Measurements from ENCODE around the gene PAK5. TPM values are rescaled to one million over a fixed set of nuclear protein-coding genes. Genes with fewer than 3 reads are reported as not detected.

The PAK5 gene
- total RNA-seq, 1 experiment from 2014 or later = not detected

DNA sequence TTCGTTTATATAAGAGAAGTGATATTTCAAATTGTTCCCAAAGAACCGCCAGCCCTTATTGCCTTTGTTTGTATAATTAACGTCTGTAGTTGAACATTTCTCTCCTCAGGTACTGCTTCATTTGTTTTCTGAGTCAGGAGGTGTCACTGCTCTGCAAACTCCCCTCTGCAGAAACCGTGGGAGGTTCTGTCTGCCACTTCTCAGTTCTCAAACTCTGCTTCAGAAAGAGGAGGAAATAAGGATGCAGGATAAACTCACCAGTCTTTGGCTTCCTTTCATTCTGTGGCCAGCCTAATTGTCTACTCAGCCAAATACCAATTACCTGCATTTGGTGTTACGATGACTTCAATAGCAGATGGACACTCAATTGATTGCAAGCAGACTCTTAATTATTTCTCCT, 149.8 kb downstream of the PAK5 start:
- H3K79me2 ChIP-seq (ENCODE audit: low read length) = no peaks in the 10 kb centered on the region
- no peaks in the 10 kb centered on the region for H3K4me1 ChIP-seq (ENCODE audit: low read length)
- no peaks in the 10 kb centered on the region for H3K9me3 ChIP-seq (ENCODE audit: low read length)
- no peaks in the 10 kb centered on the region for H3K9me2 ChIP-seq (replicated peaks; ENCODE audit: insufficient read depth, low read length)
- no peak overlapping the region for H3K4me3 ChIP-seq (ENCODE audit: low read length)
- H4K20me1 ChIP-seq (ENCODE audit: insufficient read depth, low read depth, low read length) = no peaks in the 10 kb centered on the region
- H2AFZ ChIP-seq (ENCODE audit: low read length) = no peak overlapping the region
- no peak for DNase-seq
- H3K36me3 ChIP-seq (ENCODE audit: insufficient read depth, low read length) = no peaks in the 10 kb centered on the region
- H3K4me2 ChIP-seq (ENCODE audit: low read depth, low read length, poor library complexity, severe bottlenecking) = no peak overlapping the region
- H3K27ac ChIP-seq (ENCODE audit: low read length) = no peak overlapping the region
- H3K9ac ChIP-seq (ENCODE audit: low read length) = no peak overlapping the region
- no peaks in the 10 kb centered on the region; the same call in 1 of the 2 replicates for H3K27me3 ChIP-seq (ENCODE audit: low read length)

DNA sequence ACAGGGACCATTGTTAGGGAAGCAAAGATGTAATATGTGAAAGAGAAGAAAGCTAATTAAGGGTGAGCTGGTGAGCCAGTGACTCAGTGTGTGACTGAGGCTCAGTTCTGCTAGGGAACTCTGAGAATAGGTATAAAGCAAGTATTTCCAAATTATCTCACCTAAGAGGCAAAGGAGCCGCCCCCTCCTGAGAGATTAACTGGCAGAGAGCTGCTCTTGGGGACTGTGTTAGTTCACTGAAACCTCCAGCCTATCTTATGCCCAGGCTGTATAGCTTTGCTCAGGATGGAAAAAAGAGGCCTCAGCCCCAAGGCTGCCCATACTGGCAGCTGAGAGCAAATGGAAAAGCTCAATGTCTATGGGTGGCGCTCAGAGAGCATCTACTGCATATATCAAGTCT, 152.0 kb downstream of the PAK5 start:
- no peaks in the 10 kb centered on the region for H3K4me1 ChIP-seq (ENCODE audit: low read length)
- no peak overlapping the region for H3K4me3 ChIP-seq (ENCODE audit: low read length)
- no peaks in the 10 kb centered on the region for H3K79me2 ChIP-seq (ENCODE audit: low read length)
- H3K9ac ChIP-seq (ENCODE audit: low read length) = no peak overlapping the region
- H4K20me1 ChIP-seq (ENCODE audit: insufficient read depth, low read depth, low read length) = no peaks in the 10 kb centered on the region
- H3K27ac ChIP-seq (ENCODE audit: low read length) = no peak overlapping the region
- no peak overlapping the region for H3K4me2 ChIP-seq (ENCODE audit: low read depth, low read length, poor library complexity, severe bottlenecking)
- no peaks in the 10 kb centered on the region; the same call in 1 of the 2 replicates for H3K27me3 ChIP-seq (ENCODE audit: low read length)
- H3K9me3 ChIP-seq (ENCODE audit: low read length) = no peaks in the 10 kb centered on the region
- no peak for DNase-seq
- H3K36me3 ChIP-seq (ENCODE audit: insufficient read depth, low read length) = no peaks in the 10 kb centered on the region
- H2AFZ ChIP-seq (ENCODE audit: low read length) = no peak overlapping the region
- H3K9me2 ChIP-seq (replicated peaks; ENCODE audit: insufficient read depth, low read length) = no peaks in the 10 kb centered on the region

DNA sequence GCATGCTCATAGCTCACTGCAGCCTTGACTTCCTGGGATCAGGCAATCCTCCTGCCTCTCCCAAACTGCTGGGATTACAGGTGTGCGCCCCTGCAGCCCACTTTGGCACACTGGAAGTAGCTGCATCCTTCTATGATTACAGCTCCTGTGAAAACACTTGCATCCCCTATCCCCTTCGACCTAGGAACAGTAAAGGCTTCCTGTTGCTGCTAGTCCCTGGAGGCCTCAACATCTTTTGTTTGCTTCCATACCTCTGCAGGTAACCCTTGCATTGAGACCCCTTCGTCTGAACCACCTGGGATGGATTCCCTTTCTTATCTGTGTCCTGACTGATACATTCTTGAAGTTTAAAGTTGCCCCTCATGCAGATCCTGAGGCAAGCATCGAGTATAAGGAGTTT, 152.4 kb downstream of the PAK5 start:
- H3K9me2 ChIP-seq (replicated peaks; ENCODE audit: insufficient read depth, low read length) = no peaks in the 10 kb centered on the region
- no peaks in the 10 kb centered on the region; the same call in 1 of the 2 replicates for H3K27me3 ChIP-seq (ENCODE audit: low read length)
- H3K9ac ChIP-seq (ENCODE audit: low read length) = no peak overlapping the region
- H3K4me3 ChIP-seq (ENCODE audit: low read length) = no peak overlapping the region
- no peaks in the 10 kb centered on the region for H3K9me3 ChIP-seq (ENCODE audit: low read length)
- no peak for DNase-seq
- H3K4me2 ChIP-seq (ENCODE audit: low read depth, low read length, poor library complexity, severe bottlenecking) = no peak overlapping the region
- H3K79me2 ChIP-seq (ENCODE audit: low read length) = no peaks in the 10 kb centered on the region
- H2AFZ ChIP-seq (ENCODE audit: low read length) = no peak overlapping the region
- no peaks in the 10 kb centered on the region for H4K20me1 ChIP-seq (ENCODE audit: insufficient read depth, low read depth, low read length)
- H3K27ac ChIP-seq (ENCODE audit: low read length) = no peak overlapping the region
- no peaks in the 10 kb centered on the region for H3K4me1 ChIP-seq (ENCODE audit: low read length)
- H3K36me3 ChIP-seq (ENCODE audit: insufficient read depth, low read length) = no peaks in the 10 kb centered on the region

DNA sequence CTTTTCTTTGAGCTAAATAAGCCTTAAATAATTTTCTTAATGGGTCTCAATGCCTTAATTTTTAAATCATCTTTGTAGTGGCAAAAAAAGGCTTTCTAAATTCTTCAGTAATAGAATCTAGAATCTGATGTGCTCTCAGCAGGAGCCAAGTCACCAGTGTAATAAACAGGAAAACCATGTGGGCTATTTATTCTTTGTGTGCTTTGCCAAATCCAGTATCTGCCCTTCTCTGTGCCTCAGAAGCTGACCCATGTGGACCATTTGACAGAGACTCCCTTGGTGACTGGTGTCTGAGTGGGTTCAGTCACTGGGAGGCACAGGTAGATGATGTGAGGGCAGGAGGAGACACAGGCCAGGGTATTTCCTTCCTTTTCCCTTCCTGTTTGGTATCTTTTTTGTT, 152.9 kb downstream of the PAK5 start:
- no peak overlapping the region for H3K27ac ChIP-seq (ENCODE audit: low read length)
- H3K36me3 ChIP-seq (ENCODE audit: insufficient read depth, low read length) = no peaks in the 10 kb centered on the region
- H3K9me3 ChIP-seq (ENCODE audit: low read length) = no peaks in the 10 kb centered on the region
- DNase-seq = no peak
- H3K9ac ChIP-seq (ENCODE audit: low read length) = no peak overlapping the region
- H2AFZ ChIP-seq (ENCODE audit: low read length) = no peak overlapping the region
- no peaks in the 10 kb centered on the region for H3K4me1 ChIP-seq (ENCODE audit: low read length)
- no peaks in the 10 kb centered on the region for H3K27me3 ChIP-seq (ENCODE audit: low read length)
- no peaks in the 10 kb centered on the region for H3K79me2 ChIP-seq (ENCODE audit: low read length)
- H3K4me3 ChIP-seq (ENCODE audit: low read length) = no peak overlapping the region
- H3K4me2 ChIP-seq (ENCODE audit: low read depth, low read length, poor library complexity, severe bottlenecking) = no peak overlapping the region
- H3K9me2 ChIP-seq (replicated peaks; ENCODE audit: insufficient read depth, low read length) = no peaks in the 10 kb centered on the region
- H4K20me1 ChIP-seq (ENCODE audit: insufficient read depth, low read depth, low read length) = no peaks in the 10 kb centered on the region

DNA sequence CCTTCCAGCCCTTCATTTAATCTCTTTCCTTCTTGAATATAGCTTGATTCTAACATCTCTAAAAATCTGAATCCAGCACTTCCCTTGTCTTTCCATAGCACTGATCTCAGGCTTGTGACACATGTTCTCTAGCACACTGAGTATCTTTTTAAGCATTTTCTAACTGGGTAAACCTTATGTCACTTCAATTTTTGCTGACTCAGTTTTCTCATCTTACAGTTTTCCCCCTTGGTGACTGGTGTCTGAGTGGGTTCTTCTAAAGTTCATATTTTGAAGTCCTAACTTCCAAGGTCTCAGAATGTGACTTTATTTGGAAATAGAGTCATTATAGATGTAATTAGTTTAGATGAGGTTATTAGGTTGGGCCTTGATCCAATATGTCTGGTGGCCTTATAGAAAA, 153.9 kb downstream of the PAK5 start:
- no peak for DNase-seq
- Histone ChIP-seq H3K4me1 (ENCODE audit: low read length) (no peaks in the 10 kb centered on the region), H4K20me1 (ENCODE audit: insufficient read depth, low read depth, low read length) (no peaks in the 10 kb centered on the region), H3K4me3 (ENCODE audit: low read length) (no peak overlapping the region), H2AFZ (ENCODE audit: low read length) (no peak overlapping the region), H3K9ac (ENCODE audit: low read length) (no peak overlapping the region), H3K9me2 (replicated peaks; ENCODE audit: insufficient read depth, low read length) (no peaks in the 10 kb centered on the region), H3K36me3 (ENCODE audit: insufficient read depth, low read length) (no peaks in the 10 kb centered on the region), H3K9me3 (ENCODE audit: low read length) (no peaks in the 10 kb centered on the region), H3K4me2 (ENCODE audit: low read depth, low read length, poor library complexity, severe bottlenecking) (no peak overlapping the region), H3K79me2 (ENCODE audit: low read length) (no peaks in the 10 kb centered on the region), H3K27me3 (ENCODE audit: low read length) (no peaks in the 10 kb centered on the region), H3K27ac (ENCODE audit: low read length) (no peak overlapping the region)

DNA sequence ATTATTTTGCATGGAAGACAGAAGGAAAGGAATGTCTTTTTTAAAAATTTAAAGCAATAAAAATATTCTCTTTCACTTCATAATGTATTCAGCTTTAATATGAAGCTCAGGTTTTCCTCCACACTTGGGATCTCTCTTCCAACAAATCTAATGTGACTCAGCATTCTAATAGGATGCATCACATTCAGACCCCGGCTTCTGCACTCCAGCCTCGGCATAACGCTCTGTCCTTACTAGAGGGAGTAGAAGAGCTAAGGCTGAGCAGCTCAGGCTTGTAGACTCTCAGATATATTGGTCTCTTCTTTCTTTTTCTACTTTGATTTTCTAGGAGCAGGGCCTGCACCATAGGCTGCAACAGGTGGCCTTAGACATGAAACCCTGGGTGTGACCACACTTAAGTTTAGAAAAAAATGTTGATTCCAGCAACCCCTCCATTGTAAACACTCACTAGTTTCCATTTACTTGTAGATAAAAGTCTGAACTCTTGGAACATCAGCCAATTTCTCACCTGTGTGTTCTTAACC, 161.7 kb downstream of the PAK5 start:
- no peak overlapping the region for H3K27ac ChIP-seq (ENCODE audit: low read length)
- H3K9me3 ChIP-seq (ENCODE audit: low read length) = no peaks in the 10 kb centered on the region
- no peaks in the 10 kb centered on the region for H3K79me2 ChIP-seq (ENCODE audit: low read length)
- H3K9ac ChIP-seq (ENCODE audit: low read length) = no peak overlapping the region
- H3K4me2 ChIP-seq (ENCODE audit: low read depth, low read length, poor library complexity, severe bottlenecking) = no peak overlapping the region
- H3K9me2 ChIP-seq (replicated peaks; ENCODE audit: insufficient read depth, low read length) = no peaks in the 10 kb centered on the region
- no peaks in the 10 kb centered on the region for H4K20me1 ChIP-seq (ENCODE audit: insufficient read depth, low read depth, low read length)
- no peak for DNase-seq
- H2AFZ ChIP-seq (ENCODE audit: low read length) = no peak overlapping the region
- H3K36me3 ChIP-seq (ENCODE audit: insufficient read depth, low read length) = no peaks in the 10 kb centered on the region
- no peak overlapping the region for H3K4me3 ChIP-seq (ENCODE audit: low read length)
- H3K4me1 ChIP-seq (ENCODE audit: low read length) = no peaks in the 10 kb centered on the region
- H3K27me3 ChIP-seq (ENCODE audit: low read length) = no peaks in the 10 kb centered on the region

DNA sequence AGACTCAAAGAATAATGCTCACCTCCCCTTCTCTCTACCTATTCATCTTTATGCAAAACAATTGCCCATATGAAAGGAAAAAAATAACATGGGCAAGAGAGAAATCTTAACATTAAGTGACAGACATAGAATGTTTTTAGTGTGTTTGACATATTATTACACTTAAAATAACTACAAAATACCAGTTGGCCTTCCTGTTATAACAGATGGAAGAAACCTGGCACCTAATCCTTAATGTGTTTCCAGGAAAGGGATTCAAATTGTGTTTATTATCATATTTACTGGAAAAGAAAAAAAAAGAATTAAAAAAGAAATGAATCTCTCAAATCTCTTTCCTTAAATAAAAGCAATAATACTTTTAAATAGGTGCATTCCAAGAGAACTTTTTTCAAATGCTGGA, 165.9 kb downstream of the PAK5 start:
- H3K4me1 ChIP-seq (ENCODE audit: low read length) = no peaks in the 10 kb centered on the region
- H2AFZ ChIP-seq (ENCODE audit: low read length) = no peak overlapping the region
- no peak overlapping the region for H3K9ac ChIP-seq (ENCODE audit: low read length)
- no peaks in the 10 kb centered on the region for H4K20me1 ChIP-seq (ENCODE audit: insufficient read depth, low read depth, low read length)
- no peaks in the 10 kb centered on the region for H3K9me3 ChIP-seq (ENCODE audit: low read length)
- no peak for DNase-seq
- no peaks in the 10 kb centered on the region for H3K27me3 ChIP-seq (ENCODE audit: low read length)
- no peaks in the 10 kb centered on the region for H3K79me2 ChIP-seq (ENCODE audit: low read length)
- no peaks in the 10 kb centered on the region for H3K36me3 ChIP-seq (ENCODE audit: insufficient read depth, low read length)
- H3K9me2 ChIP-seq (replicated peaks; ENCODE audit: insufficient read depth, low read length) = no peaks in the 10 kb centered on the region
- H3K4me2 ChIP-seq (ENCODE audit: low read depth, low read length, poor library complexity, severe bottlenecking) = no peak overlapping the region
- H3K4me3 ChIP-seq (ENCODE audit: low read length) = no peak overlapping the region
- H3K27ac ChIP-seq (ENCODE audit: low read length) = no peak overlapping the region

DNA sequence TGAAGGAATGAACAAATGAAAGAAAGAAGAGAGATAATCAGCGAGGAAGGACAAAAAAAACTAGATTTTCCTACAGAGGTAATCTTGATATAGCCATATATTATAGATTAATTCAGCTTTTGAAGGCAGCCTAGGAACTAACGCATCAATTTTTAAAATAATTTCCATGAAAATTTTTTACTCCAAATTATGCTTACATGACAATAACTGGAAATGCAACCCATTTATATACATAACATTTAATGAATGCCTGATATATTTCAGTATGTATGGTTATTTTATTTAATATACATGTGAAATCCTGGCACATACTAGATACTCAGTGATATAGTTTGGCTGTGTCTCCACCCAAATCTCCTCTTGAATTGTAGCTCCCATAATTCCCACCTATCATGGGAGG, 166.8 kb downstream of the PAK5 start:
- Histone ChIP-seq H3K9me3 (ENCODE audit: low read length) (no peaks in the 10 kb centered on the region), H3K9me2 (replicated peaks; ENCODE audit: insufficient read depth, low read length) (no peaks in the 10 kb centered on the region), H2AFZ (ENCODE audit: low read length) (no peak overlapping the region), H3K27me3 (ENCODE audit: low read length) (no peaks in the 10 kb centered on the region), H3K4me2 (ENCODE audit: low read depth, low read length, poor library complexity, severe bottlenecking) (no peak overlapping the region), H3K9ac (ENCODE audit: low read length) (no peak overlapping the region), H4K20me1 (ENCODE audit: insufficient read depth, low read depth, low read length) (no peaks in the 10 kb centered on the region), H3K4me1 (ENCODE audit: low read length) (no peaks in the 10 kb centered on the region), H3K4me3 (ENCODE audit: low read length) (no peak overlapping the region), H3K36me3 (ENCODE audit: insufficient read depth, low read length) (no peaks in the 10 kb centered on the region), H3K27ac (ENCODE audit: low read length) (no peak overlapping the region), H3K79me2 (ENCODE audit: low read length) (no peaks in the 10 kb centered on the region)
- no peak for DNase-seq

DNA sequence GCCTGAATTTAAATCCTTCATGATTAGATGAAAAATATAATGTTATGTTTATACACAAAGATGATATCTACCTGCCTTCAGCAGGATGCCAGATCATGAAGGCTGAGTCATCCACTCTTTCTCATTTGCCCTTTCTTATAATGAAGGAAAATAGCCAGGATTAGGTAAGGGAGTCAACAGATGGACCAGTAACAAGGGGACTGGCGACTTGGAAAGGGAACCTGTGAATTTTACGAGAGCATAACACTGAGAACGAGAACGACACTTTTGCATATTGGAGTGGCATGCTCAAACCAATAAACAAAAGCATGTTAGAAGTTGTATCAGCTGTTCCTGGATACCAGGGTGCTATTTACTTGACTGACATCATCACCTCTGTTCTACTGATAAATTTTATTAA, 170.5 kb downstream of the PAK5 start:
- Histone ChIP-seq H3K9me2 (replicated peaks; ENCODE audit: insufficient read depth, low read length) (no peaks in the 10 kb centered on the region), H4K20me1 (ENCODE audit: insufficient read depth, low read depth, low read length) (no peaks in the 10 kb centered on the region), H3K36me3 (ENCODE audit: insufficient read depth, low read length) (no peaks in the 10 kb centered on the region), H3K79me2 (ENCODE audit: low read length) (no peaks in the 10 kb centered on the region), H3K9me3 (ENCODE audit: low read length) (no peaks in the 10 kb centered on the region), H3K4me3 (ENCODE audit: low read length) (no peak overlapping the region), H2AFZ (ENCODE audit: low read length) (no peak overlapping the region), H3K27ac (ENCODE audit: low read length) (no peak overlapping the region), H3K4me1 (ENCODE audit: low read length) (no peaks in the 10 kb centered on the region), H3K4me2 (ENCODE audit: low read depth, low read length, poor library complexity, severe bottlenecking) (no peak overlapping the region), H3K9ac (ENCODE audit: low read length) (no peak overlapping the region), H3K27me3 (ENCODE audit: low read length) (no peaks in the 10 kb centered on the region)
- no peak for DNase-seq
